PC-3 (cell line): Measurements from ENCODE around the gene ARF1. TPM values are rescaled to one million over a fixed set of nuclear protein-coding genes. Genes with fewer than 3 reads are reported as not detected.

Experiments used
- ATAC-seq: fragments of 200-7000 bp; cut with Tn5 transposase; 2 replicates; pipeline ENCODE4 v1.9.1; 2020; ENCODE audit warnings: mild to moderate bottlenecking, moderate library complexity
- BruUV-seq: library from RNA; stranded (reverse); fragments of 400-500 nt; replicated peaks from 2 replicates; lab custom pipeline; 2021; lab: Mats Ljungman, UMichigan
- CTCF ChIA-PET: fragments of 300-600 bp; sonication (Branson Sonifier 250); formaldehyde crosslinking; loops from one replicate; lab custom pipeline; 2022; ENCODE audit warnings: antibody characterized with exemption; lab: Charles Lee
- POLR2A ChIA-PET: fragments of 300-600 bp; sonication (Branson Sonifier 250); formaldehyde crosslinking; loops from one replicate; lab custom pipeline; 2022; ENCODE audit warnings: antibody characterized with exemption; ENCODE audit not compliant: unreplicated experiment; lab: Charles Lee
- DNase-seq: peaks from one replicate; pipeline ENCODE4 v3.0.0-alpha.2; 2015
- H2AFZ ChIP-seq: fragments of 300-600 bp; sonication (generic); 2 replicates; pipeline ENCODE4 v1.6.0; 2016; ENCODE audit warnings: antibody characterized with exemption, low read length
- H3F3A ChIP-seq: fragments of 300-600 bp; sonication (generic); one replicate; pipeline ENCODE4 v1.6.0; 2017; ENCODE audit warnings: antibody characterized with exemption, low read length, control low read depth, mild to moderate bottlenecking; ENCODE audit not compliant: unreplicated experiment
- H3K27ac ChIP-seq: fragments of 300-600 bp; sonication (generic); 2 replicates; pipeline ENCODE4 v1.5.1; 2016; ENCODE audit warnings: mild to moderate bottlenecking, low read length
- H3K27me3 ChIP-seq: fragments of 300-600 bp; sonication (generic); 2 replicates; pipeline ENCODE4 v1.6.1; 2016; ENCODE audit warnings: low read length, mixed read lengths
- H3K36me3 ChIP-seq: fragments of 300-600 bp; sonication (generic); 2 replicates; pipeline ENCODE4 v1.6.1; 2016; ENCODE audit warnings: low read depth, mixed run types, low read length, mixed read lengths
- H3K4me1 ChIP-seq: fragments of 300-600 bp; sonication (generic); 2 replicates; pipeline ENCODE4 v1.5.1; 2016; ENCODE audit warnings: low read length; ENCODE audit not compliant: insufficient read depth
- H3K4me2 ChIP-seq: fragments of 300-600 bp; sonication (generic); 2 replicates; pipeline ENCODE4 v1.6.0; 2016; ENCODE audit warnings: low read length
- H3K4me3 ChIP-seq: fragments of 300-600 bp; sonication (generic); 2 replicates; pipeline ENCODE4 v1.5.1; 2016; ENCODE audit warnings: mild to moderate bottlenecking, low read length, mixed read lengths
- H3K79me2 ChIP-seq: fragments of 300-600 bp; sonication (generic); 2 replicates; pipeline ENCODE4 v1.6.1; 2017; ENCODE audit warnings: low read length, mixed read lengths
- H3K9ac ChIP-seq: fragments of 300-600 bp; sonication (generic); 2 replicates; pipeline ENCODE4 v1.6.0; 2016; ENCODE audit warnings: mild to moderate bottlenecking, low read length
- H3K9me2 ChIP-seq: fragments of 300-600 bp; sonication (generic); replicated peaks from 2 replicates; pipeline ENCODE4 v1.6.1; 2016; ENCODE audit warnings: mixed run types, low read length, mixed read lengths
- H3K9me3 ChIP-seq: fragments of 300-600 bp; sonication (generic); 2 replicates; pipeline ENCODE4 v1.6.1; 2016; ENCODE audit warnings: low read length, mixed read lengths
- H4K20me1 ChIP-seq: fragments of 300-600 bp; sonication (generic); 2 replicates; pipeline ENCODE4 v1.6.1; 2016; ENCODE audit warnings: low read length, mixed read lengths
- EZH2 ChIP-seq: fragments of 300-600 bp; sonication (generic); IDR thresholded peaks from one replicate; pipeline ENCODE4 v1.6.1; 2017; ENCODE audit warnings: antibody characterized with exemption, mild to moderate bottlenecking, low read length; ENCODE audit not compliant: unreplicated experiment
- EZH2phosphoT487 ChIP-seq: fragments of 300-600 bp; sonication (generic); IDR thresholded peaks from 2 replicates; pipeline ENCODE4 v1.6.1; 2018; ENCODE audit warnings: mild to moderate bottlenecking, antibody characterized with exemption, low read length, borderline replicate concordance
- intact Hi-C: fragments of 100-400 bp; cut with micrococcal nuclease; formaldehyde crosslinking; loops from 2 replicates; pipeline ENCODE4 v1.9.0; 2023
- total RNA-seq: library from RNA; depleted of rRNA; stranded (reverse); fragments of >200 nt; gene quantifications from 2 replicates; pipeline ENCODE4 v1.2.3, GENCODE V29; 2014
- TF ChIP-seq, protein P1 (sequence below): fragments of 300-600 bp; sonication (generic); conservative IDR thresholded peaks from 2 replicates; pipeline ENCODE4 v1.5.1; 2017; ENCODE audit warnings: antibody characterized with exemption, low read depth, mild to moderate bottlenecking, low read length

Gene ARF1
- total RNA-seq, 1 experiment from 2014 or later: 688 TPM

DNA sequence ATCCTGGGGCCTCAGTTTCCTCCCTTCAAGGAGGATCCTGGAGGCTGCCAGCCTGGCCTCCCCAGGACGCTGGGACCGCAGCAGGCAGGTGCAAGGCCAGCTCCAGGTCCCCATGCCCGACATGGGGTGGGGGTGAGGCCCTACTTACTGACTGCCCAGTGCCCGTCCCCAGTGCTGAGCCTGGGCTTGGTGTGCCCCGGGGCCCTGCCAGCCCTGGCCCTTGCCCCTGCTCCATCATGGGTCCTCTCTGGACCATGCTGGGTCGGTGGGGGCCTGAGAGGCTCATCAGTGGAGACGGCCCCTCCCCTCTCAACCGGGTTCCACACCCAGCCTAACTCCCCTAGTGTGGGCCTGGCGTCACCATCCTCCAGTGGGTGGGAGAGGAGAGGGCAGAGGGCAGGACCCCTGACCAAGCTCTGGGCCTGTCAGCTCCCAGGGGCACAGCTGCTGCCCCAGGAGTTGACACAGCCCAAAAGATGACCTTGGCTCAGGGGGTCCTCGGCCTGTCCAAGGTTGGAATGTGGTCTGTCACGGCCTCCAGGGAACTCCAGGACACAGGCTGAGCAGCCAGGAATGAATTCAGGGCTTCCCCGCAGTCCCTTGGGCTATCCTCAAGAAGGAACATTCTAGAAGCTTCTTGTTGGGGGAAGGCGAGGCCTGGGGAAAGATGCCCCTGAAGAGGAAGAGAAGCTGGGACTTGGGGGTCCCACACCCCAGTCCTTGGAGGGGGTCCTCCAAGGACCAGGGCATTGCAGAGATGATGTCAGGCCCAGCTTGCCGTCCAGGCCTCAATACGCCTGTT, 17.6 kb upstream of the ARF1 start:
- Histone ChIP-seq H2AFZ (no peak overlapping the region), H3K9me2 (no peaks in the 10 kb centered on the region), H3K27me3 (peaks cover 9% of the 10 kb centered on the region), H3K9ac (no peak overlapping the region), H3K4me3 (no peak overlapping the region), H3K4me2 (no peak overlapping the region), H3K36me3 (no peaks in the 10 kb centered on the region), H3K4me1 (0 out of 2 replicates have a peak, but pooled peaks cover 4% of the 10 kb centered on the region), H4K20me1 (no peaks in the 10 kb centered on the region), H3K27ac (no peak overlapping the region), H3K9me3 (no peaks in the 10 kb centered on the region), H3K79me2 (no peaks in the 10 kb centered on the region), H3F3A (no peaks in the 10 kb centered on the region)
- POLR2A ChIA-PET: no interaction called here
- CTCF ChIA-PET: no interaction called here
- ATAC-seq: no peak
- no TSS peak for BruUV-seq
- DNase-seq: no peak
- intact Hi-C loops: no loop called here
- TF ChIP-seq, protein P1, sequence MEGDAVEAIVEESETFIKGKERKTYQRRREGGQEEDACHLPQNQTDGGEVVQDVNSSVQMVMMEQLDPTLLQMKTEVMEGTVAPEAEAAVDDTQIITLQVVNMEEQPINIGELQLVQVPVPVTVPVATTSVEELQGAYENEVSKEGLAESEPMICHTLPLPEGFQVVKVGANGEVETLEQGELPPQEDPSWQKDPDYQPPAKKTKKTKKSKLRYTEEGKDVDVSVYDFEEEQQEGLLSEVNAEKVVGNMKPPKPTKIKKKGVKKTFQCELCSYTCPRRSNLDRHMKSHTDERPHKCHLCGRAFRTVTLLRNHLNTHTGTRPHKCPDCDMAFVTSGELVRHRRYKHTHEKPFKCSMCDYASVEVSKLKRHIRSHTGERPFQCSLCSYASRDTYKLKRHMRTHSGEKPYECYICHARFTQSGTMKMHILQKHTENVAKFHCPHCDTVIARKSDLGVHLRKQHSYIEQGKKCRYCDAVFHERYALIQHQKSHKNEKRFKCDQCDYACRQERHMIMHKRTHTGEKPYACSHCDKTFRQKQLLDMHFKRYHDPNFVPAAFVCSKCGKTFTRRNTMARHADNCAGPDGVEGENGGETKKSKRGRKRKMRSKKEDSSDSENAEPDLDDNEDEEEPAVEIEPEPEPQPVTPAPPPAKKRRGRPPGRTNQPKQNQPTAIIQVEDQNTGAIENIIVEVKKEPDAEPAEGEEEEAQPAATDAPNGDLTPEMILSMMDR: no peak
- TF ChIP-seq EZH2 (no peak), EZH2phosphoT487 (no peak)

DNA sequence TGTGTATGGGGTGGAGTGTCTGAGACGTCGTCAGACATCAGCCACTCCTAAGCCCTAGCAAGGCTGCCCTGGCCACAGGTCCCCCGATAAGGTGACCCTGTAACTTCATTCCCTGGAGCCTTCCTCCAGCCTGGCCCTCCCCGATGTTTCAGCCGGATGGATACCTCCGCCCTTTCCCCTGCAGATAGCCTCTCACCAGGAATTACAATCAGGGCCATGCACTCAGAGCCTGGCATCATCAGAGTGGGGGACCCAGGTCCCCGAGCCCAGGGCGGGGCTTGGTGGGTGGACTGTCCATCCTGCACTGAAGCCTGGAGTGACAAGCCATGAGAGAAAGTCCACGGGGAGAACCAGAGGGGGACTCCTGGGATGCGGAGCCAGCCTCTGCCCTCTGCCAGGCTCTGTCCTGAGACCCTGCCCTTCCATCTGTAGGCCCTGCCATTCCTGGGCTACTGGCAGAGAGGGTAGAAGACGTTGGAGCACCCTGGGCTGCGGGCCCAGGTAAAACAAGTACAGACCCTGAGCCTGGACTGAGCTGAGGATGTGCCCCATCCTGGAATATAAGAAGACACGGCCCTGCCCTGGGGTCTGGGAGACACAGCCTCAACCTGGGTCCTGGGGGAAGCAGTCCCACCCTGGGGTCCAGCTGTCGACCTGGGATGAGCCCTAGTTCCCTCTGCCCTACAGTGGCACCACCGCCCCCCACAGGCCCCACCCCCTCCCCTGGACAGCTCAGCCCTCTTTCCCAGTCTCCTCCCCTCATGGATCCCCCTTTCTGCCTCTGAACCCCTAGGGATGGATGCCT, 16.8 kb upstream of the ARF1 start:
- Histone ChIP-seq H3K4me3 (no peak overlapping the region), H3K9me2 (no peaks in the 10 kb centered on the region), H4K20me1 (no peaks in the 10 kb centered on the region), H3K36me3 (no peaks in the 10 kb centered on the region), H3F3A (no peaks in the 10 kb centered on the region), H3K79me2 (no peaks in the 10 kb centered on the region), H3K4me1 (0 out of 2 replicates have a peak, but pooled peaks cover under 1% of the 10 kb centered on the region), H3K27me3 (peaks cover 9% of the 10 kb centered on the region), H3K9me3 (no peaks in the 10 kb centered on the region), H3K4me2 (no peak overlapping the region), H3K27ac (no peak overlapping the region), H3K9ac (no peak overlapping the region), H2AFZ (no peak overlapping the region)
- no TSS peak for BruUV-seq
- DNase-seq (no peak), ATAC-seq (no peak)
- TF ChIP-seq, protein P1: no peak
- TF ChIP-seq EZH2 (no peak), EZH2phosphoT487 (no peak)
- ChIA-PET CTCF (no interaction called here), POLR2A (no interaction called here)
- intact Hi-C loops: no loop called here
